ENCODE results near the gene DNAJC13. TPM values are rescaled to one million over a fixed set of nuclear protein-coding genes. Genes with fewer than 3 reads are reported as not detected.

Gene DNAJC13
- total RNA-seq, 4 donors from 2014 or later, result 21.9 to 35.2 (median 26.5) TPM

- no peaks in the 10 kb centered on the region for H3K9me3 ChIP-seq
- H3K4me1 ChIP-seq, result no peaks in the 10 kb centered on the region
- in situ Hi-C loops (cut with MboI; ENCODE audit: low sequenced_read_pairs in 4 of 4), result no loop called here
- H3K27me3 ChIP-seq, result no peaks in the 10 kb centered on the region
- peaks cover 0 to 27% of the 10 kb centered on the region in 2 donors for H3K36me3 ChIP-seq
- no peak for TF ChIP-seq CTCF (IDR thresholded peaks at IDR 0.05 in 4 of 5, conservative IDR thresholded peaks at IDR 0.05 in 1 of 5)
- TF ChIP-seq POLR2A (IDR thresholded peaks at IDR 0.05), result no peak
- intact Hi-C loops (cut with DNase I; ENCODE audit: low total_unique reads), result no loop called here
- DNase-seq (no peak), ATAC-seq (no peak)
- H3K27ac ChIP-seq, result no peak overlapping the region
- no peak overlapping the region for H3K4me3 ChIP-seq
Observed at GRCh38 chr3:132569580-132569979, 152.3 kb downstream of the DNAJC13 start.

- ATAC-seq (no peak), DNase-seq (no peak)
- intact Hi-C loops (cut with DNase I; ENCODE audit: low total_unique reads) (no loop called here), in situ Hi-C loops (cut with MboI; ENCODE audit: low sequenced_read_pairs in 4 of 4) (no loop called here)
- H3K9me3 ChIP-seq, result no peaks in the 10 kb centered on the region
- peaks cover 0 to 31% of the 10 kb centered on the region in 2 donors for H3K36me3 ChIP-seq
- no peak overlapping the region for H3K4me3 ChIP-seq
- H3K27ac ChIP-seq, result no peak overlapping the region
- TF ChIP-seq POLR2A (IDR thresholded peaks at IDR 0.05) (no peak), CTCF (IDR thresholded peaks at IDR 0.05 in 4 of 5, conservative IDR thresholded peaks at IDR 0.05 in 1 of 5) (no peak)
- no peaks in the 10 kb centered on the region for H3K4me1 ChIP-seq
- H3K27me3 ChIP-seq, result no peaks in the 10 kb centered on the region
Observed at GRCh38 chr3:132570016-132570415, 152.7 kb downstream of the DNAJC13 start.

GRCh38 chr3:132573797-132574211 lies 156.5 kb downstream of the DNAJC13 start:
- TF ChIP-seq POLR2A (IDR thresholded peaks at IDR 0.05) (no peak), CTCF (IDR thresholded peaks at IDR 0.05 in 4 of 5, conservative IDR thresholded peaks at IDR 0.05 in 1 of 5) (no peak)
- intact Hi-C loops (cut with DNase I; ENCODE audit: low total_unique reads), result no loop called here
- DNase-seq, result no peak
- Histone ChIP-seq H3K4me3 (no peak overlapping the region), H3K9me3 (no peaks in the 10 kb centered on the region), H3K4me1 (no peaks in the 10 kb centered on the region), H3K36me3 (peaks cover 0 to 68% of the 10 kb centered on the region in 2 donors), H3K27ac (no peak overlapping the region), H3K27me3 (no peaks in the 10 kb centered on the region)
- in situ Hi-C loops (cut with MboI; ENCODE audit: low sequenced_read_pairs in 4 of 4), result no loop called here
- no peak for ATAC-seq

- no peak for TF ChIP-seq CTCF (IDR thresholded peaks at IDR 0.05 in 4 of 5, conservative IDR thresholded peaks at IDR 0.05 in 1 of 5)
- no peak for TF ChIP-seq POLR2A (IDR thresholded peaks at IDR 0.05)
- in situ Hi-C loops (cut with MboI; ENCODE audit: low sequenced_read_pairs in 4 of 4), result no loop called here
- H3K36me3 ChIP-seq, result peaks cover 0 to 9% of the 10 kb centered on the region in 2 donors
- H3K9me3 ChIP-seq, result no peaks in the 10 kb centered on the region
- no peak overlapping the region for H3K27ac ChIP-seq
- H3K4me3 ChIP-seq, result no peak overlapping the region
- no peak for ATAC-seq
- intact Hi-C loops (cut with DNase I; ENCODE audit: low total_unique reads), result no loop called here
- no peaks in the 10 kb centered on the region for H3K4me1 ChIP-seq
- H3K27me3 ChIP-seq, result no peaks in the 10 kb centered on the region
- DNase-seq, result no peak
Observed at GRCh38 chr3:132587401-132587800, 170.1 kb downstream of the DNAJC13 start.

Other genes starting within 250 kb of the DNAJC13 start
- under 1 TPM in 1 of 4 donors, not detected in 3; 0.22 TPM for gene ACP3, start 100.1 kb upstream of the DNAJC13 start, total RNA-seq
- gene ACKR4, start 179.8 kb downstream of the DNAJC13 start, total RNA-seq, result not detected
- gene ACAD11, start 242.3 kb downstream of the DNAJC13 start, total RNA-seq, result 10 to 100 TPM in 1 of 4 donors, 1 to 10 TPM in 3; 2.2 to 12.4 (median 4.4) TPM
- 10 to 100 TPM; 19.3 to 27.7 (median 21.5) TPM for gene UBA5, start 242.8 kb downstream of the DNAJC13 start, total RNA-seq

Data from gastrocnemius medialis (tissue), 4 donors.